DMS79 (cell line): Measurements from ENCODE around the gene ACP4.

Experiments
- DNase-seq: peaks from one replicate; lab custom pipeline; 2025; lab: John Stamatoyannopoulos, UW

The ACP4 gene

DNA sequence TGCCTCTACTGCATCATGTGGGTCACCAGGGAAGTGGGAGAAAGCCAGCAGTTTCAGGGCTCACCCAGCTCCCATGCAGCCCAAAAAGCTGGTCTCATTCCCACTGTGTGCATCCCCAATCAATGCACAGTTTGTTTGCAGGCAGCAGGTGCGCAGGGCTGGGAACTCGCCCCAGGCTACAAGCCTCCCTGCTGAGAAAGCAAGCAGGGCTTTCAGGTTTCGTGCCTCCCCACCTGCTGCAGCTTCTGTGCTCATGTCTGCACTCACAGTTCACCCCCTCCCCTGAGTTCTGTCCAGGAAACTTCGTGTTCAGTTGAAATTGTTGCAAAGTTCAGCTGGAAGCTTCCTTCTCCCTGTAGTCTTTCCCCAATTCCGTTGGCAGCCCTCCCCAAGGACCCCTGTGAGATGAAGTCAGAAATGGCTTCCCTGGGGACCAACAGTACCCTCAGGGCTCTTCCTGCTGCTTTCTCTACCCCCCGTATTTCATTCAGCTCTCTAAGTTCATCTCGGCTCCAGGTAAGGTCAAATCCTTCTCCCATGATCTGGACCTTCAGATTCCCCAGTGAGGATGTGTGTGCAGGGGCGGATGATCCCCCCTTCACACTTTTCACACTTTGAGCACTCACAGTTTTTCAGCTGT lies 54.2 kb downstream of the ACP4 start:
- no peak for DNase-seq
